Liver (tissue), 3 donors: ENCODE measurements around the gene PLEKHA7.

Experiments
- FOXA1 ChIP-seq: IDR thresholded peaks from 2 replicates; pipeline ENCODE4 v1.6.1; 2016; ENCODE audit warnings: antibody characterized with exemption
- GABPA ChIP-seq, 2 donors: IDR thresholded peaks in 1 of 2; conservative IDR thresholded peaks in 1 of 2; 2 replicates each; pipeline ENCODE4 v1.6.1; 2016; ENCODE audit warnings: antibody characterized with exemption in 2 of 2, mild to moderate bottlenecking in 1 of 2, moderate library complexity in 1 of 2
- MAX ChIP-seq: IDR thresholded peaks from 2 replicates; pipeline ENCODE4 v1.6.1; 2016; ENCODE audit warnings: antibody characterized with exemption
- RAD21 ChIP-seq, 2 donors: IDR thresholded peaks; 2 replicates each; pipeline ENCODE4 v1.6.1; 2016; ENCODE audit warnings: antibody characterized with exemption in 2 of 2, mild to moderate bottlenecking in 2 of 2
- REST ChIP-seq: IDR thresholded peaks from 2 replicates; pipeline ENCODE4 v1.6.1; 2016; ENCODE audit warnings: antibody characterized with exemption, mild to moderate bottlenecking
- SP1 ChIP-seq: IDR thresholded peaks from 2 replicates; pipeline ENCODE4 v1.6.1; 2018; ENCODE audit warnings: antibody characterized with exemption, mild to moderate bottlenecking
- TAF1 ChIP-seq: conservative IDR thresholded peaks from 2 replicates; pipeline ENCODE4 v1.6.1; 2016; ENCODE audit warnings: antibody characterized with exemption, mild to moderate bottlenecking
- YY1 ChIP-seq: IDR thresholded peaks from 2 replicates; pipeline ENCODE4 v1.6.1; 2016; ENCODE audit warnings: antibody characterized with exemption, mild to moderate bottlenecking
- ZBTB33 ChIP-seq: IDR thresholded peaks from 2 replicates; pipeline ENCODE4 v1.6.1; 2016; ENCODE audit warnings: antibody characterized with exemption
- TF ChIP-seq, protein P1 (sequence below): fragments of 150-350 bp; IDR thresholded peaks from 2 replicates; pipeline ENCODE4 v1.5.1; 2017; ENCODE audit warnings: improper control_type of control experiment, low read depth, low read length; ENCODE audit not compliant: missing input control
- donor health status: healthy.
- donor health status: healthy.

GRCh38 chr11:16811136-16812020 is 202.8 kb downstream of the PLEKHA7 start:
- TF ChIP-seq, protein P1, sequence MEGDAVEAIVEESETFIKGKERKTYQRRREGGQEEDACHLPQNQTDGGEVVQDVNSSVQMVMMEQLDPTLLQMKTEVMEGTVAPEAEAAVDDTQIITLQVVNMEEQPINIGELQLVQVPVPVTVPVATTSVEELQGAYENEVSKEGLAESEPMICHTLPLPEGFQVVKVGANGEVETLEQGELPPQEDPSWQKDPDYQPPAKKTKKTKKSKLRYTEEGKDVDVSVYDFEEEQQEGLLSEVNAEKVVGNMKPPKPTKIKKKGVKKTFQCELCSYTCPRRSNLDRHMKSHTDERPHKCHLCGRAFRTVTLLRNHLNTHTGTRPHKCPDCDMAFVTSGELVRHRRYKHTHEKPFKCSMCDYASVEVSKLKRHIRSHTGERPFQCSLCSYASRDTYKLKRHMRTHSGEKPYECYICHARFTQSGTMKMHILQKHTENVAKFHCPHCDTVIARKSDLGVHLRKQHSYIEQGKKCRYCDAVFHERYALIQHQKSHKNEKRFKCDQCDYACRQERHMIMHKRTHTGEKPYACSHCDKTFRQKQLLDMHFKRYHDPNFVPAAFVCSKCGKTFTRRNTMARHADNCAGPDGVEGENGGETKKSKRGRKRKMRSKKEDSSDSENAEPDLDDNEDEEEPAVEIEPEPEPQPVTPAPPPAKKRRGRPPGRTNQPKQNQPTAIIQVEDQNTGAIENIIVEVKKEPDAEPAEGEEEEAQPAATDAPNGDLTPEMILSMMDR: no peak
- TF ChIP-seq TAF1: no peak
- TF ChIP-seq FOXA1: no peak
- no peak for TF ChIP-seq REST
- TF ChIP-seq SP1: no peak
- no peak for TF ChIP-seq RAD21 (IDR thresholded peaks at IDR 0.05)
- TF ChIP-seq YY1: no peak
- TF ChIP-seq MAX: no peak
- no peak for TF ChIP-seq GABPA (IDR thresholded peaks at IDR 0.05 in 1 of 2, conservative IDR thresholded peaks at IDR 0.05 in 1 of 2)
- TF ChIP-seq ZBTB33: no peak
